ENCODE measurements around the gene PRKN.

DNA sequence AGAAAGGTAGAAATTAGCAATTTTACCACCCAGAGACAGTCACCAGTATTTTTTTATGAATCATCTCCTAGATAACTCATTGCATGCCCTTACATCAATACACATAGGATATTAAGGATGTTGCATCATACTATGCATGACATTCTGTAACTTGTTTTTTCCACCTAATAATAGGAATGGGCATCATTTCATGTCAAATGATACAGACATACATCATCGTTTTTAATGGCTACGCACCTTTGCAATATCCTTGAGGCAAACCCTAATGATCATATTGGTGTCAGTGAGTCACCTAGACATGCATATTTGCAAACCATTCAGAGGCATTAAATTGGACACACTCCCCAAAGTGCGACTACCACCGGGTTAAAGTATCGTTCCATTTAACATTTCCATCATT is 1144.0 kb downstream of the PRKN start:
- TF ChIP-seq, protein P1, sequence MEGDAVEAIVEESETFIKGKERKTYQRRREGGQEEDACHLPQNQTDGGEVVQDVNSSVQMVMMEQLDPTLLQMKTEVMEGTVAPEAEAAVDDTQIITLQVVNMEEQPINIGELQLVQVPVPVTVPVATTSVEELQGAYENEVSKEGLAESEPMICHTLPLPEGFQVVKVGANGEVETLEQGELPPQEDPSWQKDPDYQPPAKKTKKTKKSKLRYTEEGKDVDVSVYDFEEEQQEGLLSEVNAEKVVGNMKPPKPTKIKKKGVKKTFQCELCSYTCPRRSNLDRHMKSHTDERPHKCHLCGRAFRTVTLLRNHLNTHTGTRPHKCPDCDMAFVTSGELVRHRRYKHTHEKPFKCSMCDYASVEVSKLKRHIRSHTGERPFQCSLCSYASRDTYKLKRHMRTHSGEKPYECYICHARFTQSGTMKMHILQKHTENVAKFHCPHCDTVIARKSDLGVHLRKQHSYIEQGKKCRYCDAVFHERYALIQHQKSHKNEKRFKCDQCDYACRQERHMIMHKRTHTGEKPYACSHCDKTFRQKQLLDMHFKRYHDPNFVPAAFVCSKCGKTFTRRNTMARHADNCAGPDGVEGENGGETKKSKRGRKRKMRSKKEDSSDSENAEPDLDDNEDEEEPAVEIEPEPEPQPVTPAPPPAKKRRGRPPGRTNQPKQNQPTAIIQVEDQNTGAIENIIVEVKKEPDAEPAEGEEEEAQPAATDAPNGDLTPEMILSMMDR (IDR thresholded peaks at IDR 0.05), result no peak
- TF ChIP-seq ZFX (IDR thresholded peaks at IDR 0.05; ENCODE audit: borderline replicate concordance), result no peak

Measured in 22Rv1 (cell line).